MCF 10A (cell line): ENCODE measurements around the gene PKNOX2. TPM values are rescaled to one million over a fixed set of nuclear protein-coding genes. Genes with fewer than 3 reads are reported as not detected.

ENCODE experiments used
- BruUV-seq: library from RNA; stranded (reverse); fragments of 400-500 nt; replicated peaks from 2 replicates; lab custom pipeline; 2021; lab: Mats Ljungman, UMichigan
- CTCF ChIA-PET: fragments of 300-600 bp; sonication (Branson Sonifier 250); formaldehyde crosslinking; extraction: SDS; loops from one replicate; lab custom pipeline; 2021; ENCODE audit warnings: antibody characterized with exemption, inconsistent platforms; lab: Yijun Ruan, JAX
- POLR2A ChIA-PET: fragments of 300-600, 350-650 bp; sonication (Branson Sonifier 250); formaldehyde crosslinking; extraction: SDS; loops from one replicate; lab custom pipeline; 2020; ENCODE audit warnings: antibody characterized with exemption, inconsistent platforms; lab: Yijun Ruan, JAX
- DNase-seq: peaks from one replicate; pipeline ENCODE4 v3.0.0-alpha.2; 2018; ENCODE audit not compliant: unreplicated experiment
- H3K27ac Mint-ChIP-seq: one replicate; pipeline ENCODE4 v1.8.0; 2022; ENCODE audit warnings: mild to moderate bottlenecking, low read depth, mixed read lengths; ENCODE audit not compliant: unreplicated experiment
- H3K27me3 Mint-ChIP-seq: one replicate; pipeline ENCODE4 v1.8.0; 2022; ENCODE audit warnings: mixed read lengths; ENCODE audit not compliant: insufficient read depth, unreplicated experiment
- H3K36me3 Mint-ChIP-seq: one replicate; pipeline ENCODE4 v1.8.0; 2022; ENCODE audit warnings: mild to moderate bottlenecking, moderate library complexity, mixed read lengths; ENCODE audit not compliant: insufficient read depth, unreplicated experiment
- H3K4me1 Mint-ChIP-seq: one replicate; pipeline ENCODE4 v1.8.0; 2022; ENCODE audit warnings: mixed read lengths; ENCODE audit not compliant: insufficient read depth, unreplicated experiment
- H3K4me3 Mint-ChIP-seq: one replicate; pipeline ENCODE4 v1.8.0; 2022; ENCODE audit warnings: mild to moderate bottlenecking, moderate library complexity, mixed read lengths; ENCODE audit not compliant: unreplicated experiment
- H3K9me3 Mint-ChIP-seq: one replicate; pipeline ENCODE4 v1.8.0; 2022; ENCODE audit warnings: mixed read lengths; ENCODE audit not compliant: unreplicated experiment
- intact Hi-C: fragments of 100-400 bp; cut with micrococcal nuclease; formaldehyde crosslinking; loops from 2 replicates; pipeline ENCODE4 v1.14.1; 2022
- total RNA-seq: library from RNA; stranded (reverse); gene quantifications from 2 replicates; pipeline ENCODE4 v1.2.3, GENCODE V29; 2022
- TF ChIP-seq, protein P1 (sequence below): fragments of 200-600 bp; IDR thresholded peaks from one replicate; pipeline ENCODE4 v1.8.0; 2022; ENCODE audit warnings: antibody characterized with exemption, mild to moderate bottlenecking; ENCODE audit not compliant: unreplicated experiment

Gene PKNOX2
- total RNA-seq, 1 experiment from 2014 or later, result not detected

- ChIA-PET CTCF (interaction anchor here (0.7 to 3.2 kb wide), 5 partner anchors 11 to 192 kb away, joined by 3 to 16 read pairs (median 6); no protein-coding TSS in a partner anchor), POLR2A (no interaction called here)
- BruUV-seq, result no TSS peak
- Mint-ChIP-seq H3K9me3 (no peaks in the 10 kb centered on the region), H3K36me3 (no peaks in the 10 kb centered on the region), H3K27ac (no peak overlapping the region), H3K4me1 (no peaks in the 10 kb centered on the region), H3K27me3 (peaks cover 26% of the 10 kb centered on the region), H3K4me3 (no peak overlapping the region)
- intact Hi-C loops, result no loop called here
- DNase-seq, result no peak
- TF ChIP-seq, protein P1, sequence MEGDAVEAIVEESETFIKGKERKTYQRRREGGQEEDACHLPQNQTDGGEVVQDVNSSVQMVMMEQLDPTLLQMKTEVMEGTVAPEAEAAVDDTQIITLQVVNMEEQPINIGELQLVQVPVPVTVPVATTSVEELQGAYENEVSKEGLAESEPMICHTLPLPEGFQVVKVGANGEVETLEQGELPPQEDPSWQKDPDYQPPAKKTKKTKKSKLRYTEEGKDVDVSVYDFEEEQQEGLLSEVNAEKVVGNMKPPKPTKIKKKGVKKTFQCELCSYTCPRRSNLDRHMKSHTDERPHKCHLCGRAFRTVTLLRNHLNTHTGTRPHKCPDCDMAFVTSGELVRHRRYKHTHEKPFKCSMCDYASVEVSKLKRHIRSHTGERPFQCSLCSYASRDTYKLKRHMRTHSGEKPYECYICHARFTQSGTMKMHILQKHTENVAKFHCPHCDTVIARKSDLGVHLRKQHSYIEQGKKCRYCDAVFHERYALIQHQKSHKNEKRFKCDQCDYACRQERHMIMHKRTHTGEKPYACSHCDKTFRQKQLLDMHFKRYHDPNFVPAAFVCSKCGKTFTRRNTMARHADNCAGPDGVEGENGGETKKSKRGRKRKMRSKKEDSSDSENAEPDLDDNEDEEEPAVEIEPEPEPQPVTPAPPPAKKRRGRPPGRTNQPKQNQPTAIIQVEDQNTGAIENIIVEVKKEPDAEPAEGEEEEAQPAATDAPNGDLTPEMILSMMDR, result no peak
Observed at GRCh38 chr11:125333354-125334073, 169.0 kb downstream of the PKNOX2 start.

DNA sequence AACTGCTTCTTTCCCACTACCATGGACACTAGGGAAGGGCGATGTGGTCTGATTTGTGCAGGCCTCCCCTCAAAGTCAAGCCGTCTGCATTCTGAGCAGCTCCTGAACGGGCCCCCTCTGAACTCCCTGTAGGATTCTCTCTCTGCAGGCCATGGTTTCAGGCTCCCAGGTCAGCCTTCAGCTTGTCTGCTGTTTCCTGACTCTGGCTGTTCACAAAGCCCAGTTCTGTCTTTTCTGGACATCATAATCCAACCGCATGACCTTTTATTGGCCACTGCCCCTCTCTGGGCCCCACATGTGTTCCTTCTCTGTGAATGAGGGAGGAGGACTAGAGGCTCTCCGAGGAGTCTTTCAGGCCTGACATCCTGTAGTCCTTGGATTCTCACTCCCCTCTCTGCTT lies 170.6 kb downstream of the PKNOX2 start:
- BruUV-seq, result no TSS peak
- Mint-ChIP-seq H3K27me3 (peaks cover 19% of the 10 kb centered on the region), H3K4me3 (no peak overlapping the region), H3K4me1 (no peaks in the 10 kb centered on the region), H3K27ac (no peak overlapping the region), H3K36me3 (no peaks in the 10 kb centered on the region), H3K9me3 (no peaks in the 10 kb centered on the region)
- POLR2A ChIA-PET, result no interaction called here
- TF ChIP-seq, protein P1, result no peak
- no peak for DNase-seq
- intact Hi-C loops, result no loop called here
- CTCF ChIA-PET, result interaction anchor here (0.7 to 3.2 kb wide), 3 partner anchors 10 to 15 kb away, joined by 3 to 16 read pairs (median 3); no protein-coding TSS in a partner anchor

DNA sequence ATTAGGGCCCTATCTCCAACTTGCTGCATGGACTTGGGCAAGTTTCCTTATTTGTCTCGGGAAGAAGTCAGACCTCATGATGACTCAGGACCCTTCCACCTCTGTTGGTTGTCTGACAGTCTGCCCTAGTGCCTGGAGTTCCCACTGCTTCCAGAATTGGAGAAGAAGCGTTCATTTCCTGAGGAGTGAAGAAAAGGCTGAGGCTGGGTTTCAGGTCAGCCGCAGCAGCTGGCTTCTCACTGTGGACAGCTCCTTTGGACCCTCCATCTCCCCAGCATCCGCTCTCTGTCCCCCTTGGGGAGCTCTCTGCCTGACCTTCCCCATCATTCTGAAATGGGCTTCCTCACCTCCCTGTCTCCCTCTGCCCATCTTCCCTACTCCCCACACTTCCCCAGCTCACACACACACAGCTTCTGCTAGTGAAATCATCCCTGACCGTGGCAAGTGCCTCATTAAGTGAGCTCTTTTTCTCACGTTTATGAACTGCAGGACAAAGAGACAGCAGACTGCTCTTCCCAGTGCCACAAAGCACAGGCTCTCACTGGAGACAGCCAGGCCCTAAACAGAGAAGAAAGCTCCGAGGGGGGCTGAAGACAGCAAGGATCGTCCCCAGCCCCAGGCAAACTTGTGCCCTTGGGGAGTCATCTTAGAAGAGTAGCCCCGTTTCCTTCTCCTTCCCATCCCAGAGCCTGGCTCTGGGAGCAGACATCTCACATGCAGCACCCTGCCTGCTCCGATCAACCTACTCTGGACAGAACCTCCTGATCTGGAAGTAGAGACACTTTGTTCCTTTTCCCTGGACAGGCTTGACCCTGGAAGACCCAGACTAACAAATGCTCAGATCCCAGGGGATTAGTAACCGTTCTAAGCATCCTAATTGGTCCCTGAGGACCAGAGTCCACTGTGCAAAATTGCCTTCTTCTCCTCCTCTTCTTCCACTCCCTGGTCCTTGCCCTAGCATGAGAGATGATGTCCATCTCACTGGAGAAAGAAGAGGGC lies 173.6 kb downstream of the PKNOX2 start:
- TF ChIP-seq, protein P1, result no peak
- no TSS peak for BruUV-seq
- Mint-ChIP-seq H3K36me3 (no peaks in the 10 kb centered on the region), H3K27me3 (peaks cover 16% of the 10 kb centered on the region), H3K4me1 (no peaks in the 10 kb centered on the region), H3K9me3 (no peaks in the 10 kb centered on the region), H3K4me3 (no peak overlapping the region), H3K27ac (no peak overlapping the region)
- ChIA-PET POLR2A (interaction anchor here (0.5 kb wide), 1 partner anchor 381 kb away, joined by 3 read pairs; no protein-coding TSS in a partner anchor), CTCF (interaction anchor here (1.1 to 1.3 kb wide), 3 partner anchors 10 to 196 kb away, joined by 3 to 5 read pairs (median 4); no protein-coding TSS in a partner anchor)
- intact Hi-C loops, result no loop called here
- no peak for DNase-seq
